GM10266 (cell line): ENCODE measurements around the gene IL13RA2.

Source experiments
- DNase-seq: peaks from one replicate; pipeline ENCODE4 v3.0.0; 2012; ENCODE audit errors: extremely low spot score
- CTCF ChIP-seq: IDR thresholded peaks from 2 replicates; pipeline ENCODE4 v1.5.1; 2012; ENCODE audit warnings: mild to moderate bottlenecking, low read depth; ENCODE audit not compliant: control insufficient read depth, insufficient read depth; ENCODE audit errors: missing control alignments

Gene IL13RA2

GRCh38 chrX:115017455-115017854, at the start of gene IL13RA2:
Gene IL13RA2, minus strand, starts transcription at chrX:115017616. Its CDS starts 347 bp downstream, at chrX:115017269.
- TF ChIP-seq CTCF = no peak
- no peak for DNase-seq

GRCh38 chrX:115065304-115065703, 47.9 kb upstream of the IL13RA2 start:
- no peak for DNase-seq
- TF ChIP-seq CTCF = no peak

GRCh38 chrX:115060013-115060412, 42.6 kb upstream of the IL13RA2 start:
- TF ChIP-seq CTCF = no peak

GRCh38 chrX:115058276-115058675, 40.9 kb upstream of the IL13RA2 start:
- no peak for DNase-seq
- no peak for TF ChIP-seq CTCF

More at GRCh38 chrX:115060013-115060412, 42.6 kb upstream of the IL13RA2 start:
- no peak for DNase-seq

GRCh38 chrX:115054876-115055275, 37.5 kb upstream of the IL13RA2 start:
- DNase-seq = no peak
- TF ChIP-seq CTCF = no peak

- DNase-seq = no peak
- TF ChIP-seq CTCF = no peak
Observed at GRCh38 chrX:115053223-115053622, 35.8 kb upstream of the IL13RA2 start.

GRCh38 chrX:115047715-115048114, 30.3 kb upstream of the IL13RA2 start:
- TF ChIP-seq CTCF = no peak
- DNase-seq = no peak
